ENCODE results near the gene GIMAP8. TPM values are rescaled to one million over a fixed set of nuclear protein-coding genes. Genes with fewer than 3 reads are reported as not detected.

Gene GIMAP8
- total and polyA plus RNA-seq, 12 donors, result 13.4 to 39.4 (median 17.9) TPM

DNA sequence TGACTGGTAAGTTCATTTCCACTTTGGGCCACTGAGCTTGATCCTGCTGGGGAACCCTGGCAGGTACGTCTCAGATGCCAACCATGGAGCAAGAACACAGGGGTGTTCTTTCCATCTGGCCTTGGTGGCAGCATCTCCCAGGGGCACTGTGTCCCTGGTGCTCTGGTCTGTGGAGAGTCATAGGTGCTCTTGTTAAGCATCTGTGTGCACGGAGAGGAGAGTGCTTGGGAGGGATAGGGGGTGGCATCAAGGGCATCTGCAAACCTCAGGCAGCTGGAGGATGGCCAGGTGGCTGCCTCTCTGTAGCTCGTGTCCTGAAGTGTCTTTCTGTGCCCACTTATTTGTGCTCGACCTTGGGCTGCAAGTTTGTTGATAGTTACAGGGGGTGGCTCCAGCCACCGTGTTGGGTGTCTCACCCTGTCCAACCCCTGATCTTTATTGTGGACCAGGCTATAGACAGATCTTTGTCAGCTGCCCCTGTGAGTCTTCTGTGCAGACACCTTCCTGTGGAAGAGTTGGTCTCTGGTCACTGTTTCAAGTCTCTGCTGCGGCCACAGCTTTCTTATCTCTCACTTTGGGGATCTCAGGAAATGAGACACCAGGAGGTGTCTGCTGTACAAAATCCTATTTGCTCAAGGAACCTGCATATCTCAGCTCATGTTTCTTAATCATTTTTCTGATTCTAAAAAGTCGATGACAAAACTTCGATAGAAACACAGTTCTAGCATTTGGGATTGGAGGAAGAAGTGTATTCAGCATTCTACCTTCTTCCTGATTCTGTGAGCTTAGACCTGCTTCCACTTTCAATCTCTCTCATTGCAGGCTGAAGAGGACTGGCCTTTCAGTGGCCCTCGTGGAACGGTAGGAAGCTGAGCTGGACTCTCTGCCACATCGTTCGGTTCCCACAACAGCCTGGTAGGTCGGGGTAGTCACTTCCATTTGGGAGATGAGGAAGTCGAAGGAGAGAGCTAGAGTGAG, 17.2 kb upstream of the GIMAP8 start:
- Histone ChIP-seq H3K4me1 (peaks cover 0 to 38% (median 3%) of the 10 kb centered on the region in 9 donors), H3K27me3 (peaks cover 0 to 21% (median 4%) of the 10 kb centered on the region in 7 donors), H3K27ac (no peak overlapping the region), H3K36me3 (no peaks in the 10 kb centered on the region), H3K4me3 (no peak overlapping the region), H3K9me3 (no peaks in the 10 kb centered on the region)
- TF ChIP-seq, protein P1, sequence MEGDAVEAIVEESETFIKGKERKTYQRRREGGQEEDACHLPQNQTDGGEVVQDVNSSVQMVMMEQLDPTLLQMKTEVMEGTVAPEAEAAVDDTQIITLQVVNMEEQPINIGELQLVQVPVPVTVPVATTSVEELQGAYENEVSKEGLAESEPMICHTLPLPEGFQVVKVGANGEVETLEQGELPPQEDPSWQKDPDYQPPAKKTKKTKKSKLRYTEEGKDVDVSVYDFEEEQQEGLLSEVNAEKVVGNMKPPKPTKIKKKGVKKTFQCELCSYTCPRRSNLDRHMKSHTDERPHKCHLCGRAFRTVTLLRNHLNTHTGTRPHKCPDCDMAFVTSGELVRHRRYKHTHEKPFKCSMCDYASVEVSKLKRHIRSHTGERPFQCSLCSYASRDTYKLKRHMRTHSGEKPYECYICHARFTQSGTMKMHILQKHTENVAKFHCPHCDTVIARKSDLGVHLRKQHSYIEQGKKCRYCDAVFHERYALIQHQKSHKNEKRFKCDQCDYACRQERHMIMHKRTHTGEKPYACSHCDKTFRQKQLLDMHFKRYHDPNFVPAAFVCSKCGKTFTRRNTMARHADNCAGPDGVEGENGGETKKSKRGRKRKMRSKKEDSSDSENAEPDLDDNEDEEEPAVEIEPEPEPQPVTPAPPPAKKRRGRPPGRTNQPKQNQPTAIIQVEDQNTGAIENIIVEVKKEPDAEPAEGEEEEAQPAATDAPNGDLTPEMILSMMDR (IDR thresholded peaks at IDR 0.05), result no peak
- intact Hi-C loops (cut with DNase I), result loop anchor here in 1 of 10 donors (10.0 kb wide), 1 partner anchor 572 kb away; no protein-coding TSS in a partner anchor
- DNase-seq, result no peak
- 65 to 67% methylated on average over 14 of the region's 14 CpGs for WGBS, 2 donors
- ATAC-seq, result peak in 7 of 8 donors; percentile 26 to 54 (median 39)

DNA sequence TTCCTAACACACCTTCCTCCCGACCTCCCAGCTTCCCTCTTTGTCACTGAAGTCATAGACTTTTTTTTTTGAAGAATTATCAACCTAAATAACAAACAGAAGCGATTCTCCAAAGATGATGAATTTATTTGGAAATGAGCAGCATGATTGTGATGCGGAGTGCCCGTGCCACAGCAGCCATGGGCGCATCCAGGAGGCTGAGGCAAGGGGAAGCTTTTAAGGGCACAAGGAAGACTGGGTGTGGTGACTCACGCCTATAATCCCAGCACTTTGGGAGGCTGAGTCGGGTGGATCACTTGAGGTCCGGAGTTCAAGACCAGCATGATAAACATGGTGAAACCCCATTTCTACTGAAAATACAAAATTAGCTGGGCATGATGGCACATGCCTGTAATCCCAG, 16.2 kb upstream of the GIMAP8 start:
- no peak for ATAC-seq
- no peak for DNase-seq

DNA sequence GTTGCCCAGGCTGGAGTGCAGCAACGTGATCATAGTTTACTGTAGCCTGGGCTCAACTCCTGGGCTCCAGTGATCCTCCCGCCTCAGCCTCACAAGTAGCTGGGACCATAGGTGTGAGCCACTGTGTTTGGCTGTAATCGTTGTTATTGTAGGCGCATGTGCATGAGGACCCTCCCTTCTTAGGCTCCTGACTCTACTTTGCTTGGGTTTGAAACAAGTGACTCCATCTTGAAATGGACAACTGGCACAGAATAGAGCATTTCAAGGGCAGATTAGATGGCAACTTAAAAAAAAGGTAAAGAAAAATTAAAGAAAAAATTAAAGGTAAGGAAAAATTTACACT, 15.4 kb upstream of the GIMAP8 start:
- intact Hi-C loops (cut with DNase I), result loop anchor here in 1 of 10 donors (10.0 kb wide), 1 partner anchor 570 kb away; no protein-coding TSS in a partner anchor

More for the DNA sequence above, 16.2 kb upstream of the GIMAP8 start:
- Histone ChIP-seq H3K36me3 (no peaks in the 10 kb centered on the region), H3K27ac (no peak overlapping the region), H3K27me3 (peaks cover 0 to 21% (median 4%) of the 10 kb centered on the region in 7 donors), H3K9me3 (no peaks in the 10 kb centered on the region), H3K4me3 (no peak overlapping the region), H3K4me1 (peaks cover 0 to 29% (median 0%) of the 10 kb centered on the region in 9 donors)
- intact Hi-C loops (cut with DNase I), result loop anchor here in 1 of 10 donors (10.0 kb wide), 1 partner anchor 571 kb away; no protein-coding TSS in a partner anchor
- TF ChIP-seq, protein P1 (IDR thresholded peaks at IDR 0.05), result no peak
- WGBS, 2 donors, result 86 to 89% methylated on average over 8 of the region's 8 CpGs

More for the DNA sequence above, 15.4 kb upstream of the GIMAP8 start:
- ATAC-seq (no peak), DNase-seq (no peak)
- H3K27ac ChIP-seq, result no peak overlapping the region
- H3K36me3 ChIP-seq, result no peaks in the 10 kb centered on the region
- H3K4me1 ChIP-seq, result peaks cover 0 to 33% (median 0%) of the 10 kb centered on the region in 9 donors
- H3K9me3 ChIP-seq, result no peaks in the 10 kb centered on the region
- TF ChIP-seq, protein P1 (IDR thresholded peaks at IDR 0.05), result no peak
- peaks cover 0 to 21% (median 4%) of the 10 kb centered on the region in 7 donors for H3K27me3 ChIP-seq
- 77 to 78% methylated on average over 4 of the region's 4 CpGs for WGBS, 2 donors
- H3K4me3 ChIP-seq, result no peak overlapping the region
